Heart left ventricle (tissue), 13 donors: Measurements from ENCODE around the gene TAF13.

Source experiments
- CTCF ChIP-seq, 12 donors: fragments of 200-600 bp; sonication (generic) in 4 of 12; IDR thresholded peaks; one replicate each; pipeline versions ENCODE4 v1.5.0 to v1.8.0; 2018 to 2022; ENCODE audit warnings: antibody characterized with exemption in 12 of 12, mild to moderate bottlenecking in 5 of 12
- POLR2A ChIP-seq, 2 donors: fragments of 450-650 bp; IDR thresholded peaks; one replicate each; pipeline ENCODE4 v1.6.1; 2017; ENCODE audit warnings: antibody characterized with exemption in 2 of 2, mild to moderate bottlenecking in 2 of 2, moderate library complexity in 2 of 2
- donor health status: ischemic (EF 13 %, LVEDD 7.1; RV severe dilation, severe dysfunction).
- donor health status: DM: no; HTN: yes; CAD: no.
- donor health status: DM: no; HTN: no; CAD: no.
- donor health status: ischemic (EF 25% LVEDD 6.9; RV normal size, moderate dysfunction).
- donor health status: ischemic (EF 25% LVEDD 5.7; RV mildly dilated, moderate dysfunction).
- donor health status: ischemic (EF 35%, LVEDD 5.7; RV mildly dilated, moderate dysfunction).
- donor health status: nonischemic (EF 11% LVEDD 7.7; RV severe dilation, severe dysfunction).
- donor health status: DM: yes; HTN: yes; CAD: no.
- donor health status: PGD.
- donor health status: ischemic (EF 29% LVEDD 5.4; RV normal size, mild dysfunction).
- donor health status: nonischemic (EF 23%, LVEDD 6.1; RV moderate dilation, normal function).

- TF ChIP-seq POLR2A (IDR thresholded peaks at IDR 0.05) (no peak), CTCF (IDR thresholded peaks at IDR 0.05) (no peak)
Measured at GRCh38 chr1:109091839-109092193, 16.0 kb upstream of the TAF13 start.
